ENCODE measurements around the gene OBP2A.
A peak's percentile ranks its signal among the peaks of the same experiment; 100 is the strongest.
"Not testable (repeated sequence)": the region's sequence is repeated elsewhere in the genome, so short reads cannot be mapped to it uniquely, and the experiment has no call there.

Gene OBP2A

GRCh38 chr9:135545646-135546176 is at the start of gene OBP2A:
OBP2A (plus strand) TSS chr9:135546126; CDS start chr9:135546181, 55 bp downstream.
- not testable (repeated sequence) for H3K9me3 Mint-ChIP-seq; H3K36me3 Mint-ChIP-seq (ENCODE audit: low read depth); H3K4me1 Mint-ChIP-seq (ENCODE audit: low read depth); H3K27ac Mint-ChIP-seq; H3K4me3 Mint-ChIP-seq
- H3K27me3 Mint-ChIP-seq, result peaks cover 12% of the 10 kb centered on the region

GRCh38 chr9:135498381-135499126 is 47.4 kb upstream of the OBP2A start:
- Mint-ChIP-seq H3K36me3 (ENCODE audit: low read depth) (peaks cover 10% of the 10 kb centered on the region), H3K4me1 (ENCODE audit: low read depth) (peaks cover 18% of the 10 kb centered on the region), H3K4me3 (peak overlapping the region; percentile 66), H3K9me3 (no peaks in the 10 kb centered on the region), H3K27ac (no peak overlapping the region), H3K27me3 (no peaks in the 10 kb centered on the region)

GRCh38 chr9:135499326-135500070 is 46.4 kb upstream of the OBP2A start:
- Mint-ChIP-seq H3K9me3 (no peaks in the 10 kb centered on the region), H3K4me1 (ENCODE audit: low read depth) (peaks cover 18% of the 10 kb centered on the region), H3K36me3 (ENCODE audit: low read depth) (peaks cover 16% of the 10 kb centered on the region), H3K4me3 (peak overlapping the region; percentile 66), H3K27ac (no peak overlapping the region), H3K27me3 (no peaks in the 10 kb centered on the region)

- Mint-ChIP-seq H3K27ac (no peak overlapping the region), H3K36me3 (ENCODE audit: low read depth) (peaks cover 22% of the 10 kb centered on the region), H3K27me3 (no peaks in the 10 kb centered on the region), H3K4me1 (ENCODE audit: low read depth) (peaks cover 18% of the 10 kb centered on the region), H3K9me3 (no peaks in the 10 kb centered on the region), H3K4me3 (peak overlapping the region; percentile 88)
Measured at GRCh38 chr9:135500071-135500524, 45.8 kb upstream of the OBP2A start.

GRCh38 chr9:135500525-135501260 is 45.2 kb upstream of the OBP2A start, which contains the start of gene MRPS2:
MRPS2 (plus strand) TSS chr9:135500682; CDS start chr9:135500711, 29 bp downstream.
- H3K4me3 Mint-ChIP-seq, result peak within 1 kb of the TSS; percentile 88
- H3K27ac Mint-ChIP-seq, result peak within 1 kb of the TSS; percentile 90
- H3K27me3 Mint-ChIP-seq, result no peaks in the 10 kb centered on the region
- no peaks in the 10 kb centered on the region for H3K9me3 Mint-ChIP-seq
- peaks cover 25% of the 10 kb centered on the region for H3K36me3 Mint-ChIP-seq (ENCODE audit: low read depth)
- peaks cover 18% of the 10 kb centered on the region for H3K4me1 Mint-ChIP-seq (ENCODE audit: low read depth)

GRCh38 chr9:135501261-135502167 is 44.4 kb upstream of the OBP2A start:
- Mint-ChIP-seq H3K9me3 (no peaks in the 10 kb centered on the region), H3K36me3 (ENCODE audit: low read depth) (peaks cover 25% of the 10 kb centered on the region), H3K27me3 (no peaks in the 10 kb centered on the region), H3K4me1 (ENCODE audit: low read depth) (peaks cover 18% of the 10 kb centered on the region), H3K27ac (peak overlapping the region; percentile 72), H3K4me3 (peak overlapping the region; percentile 88)

GRCh38 chr9:135502168-135502872 is 43.6 kb upstream of the OBP2A start:
- H3K27me3 Mint-ChIP-seq, result no peaks in the 10 kb centered on the region
- no peaks in the 10 kb centered on the region for H3K9me3 Mint-ChIP-seq
- H3K4me3 Mint-ChIP-seq, result peak overlapping the region; percentile 88
- peaks cover 18% of the 10 kb centered on the region for H3K4me1 Mint-ChIP-seq (ENCODE audit: low read depth)
- peak overlapping the region; percentile 21 for H3K27ac Mint-ChIP-seq
- peaks cover 25% of the 10 kb centered on the region for H3K36me3 Mint-ChIP-seq (ENCODE audit: low read depth)

- peak overlapping the region; percentile 43 for H3K4me3 Mint-ChIP-seq
- H3K9me3 Mint-ChIP-seq, result no peaks in the 10 kb centered on the region
- H3K36me3 Mint-ChIP-seq (ENCODE audit: low read depth), result peaks cover 25% of the 10 kb centered on the region
- no peaks in the 10 kb centered on the region for H3K27me3 Mint-ChIP-seq
- H3K4me1 Mint-ChIP-seq (ENCODE audit: low read depth), result peaks cover 18% of the 10 kb centered on the region
- H3K27ac Mint-ChIP-seq, result peak overlapping the region; percentile 21
Measured at GRCh38 chr9:135502873-135503321, 43.0 kb upstream of the OBP2A start.

GRCh38 chr9:135503371-135504261 is 42.3 kb upstream of the OBP2A start:
- Mint-ChIP-seq H3K36me3 (ENCODE audit: low read depth) (peaks cover 25% of the 10 kb centered on the region), H3K27ac (no peak overlapping the region), H3K27me3 (no peaks in the 10 kb centered on the region), H3K4me3 (peak overlapping the region; percentile 39), H3K9me3 (no peaks in the 10 kb centered on the region), H3K4me1 (ENCODE audit: low read depth) (peaks cover 18% of the 10 kb centered on the region)

GRCh38 chr9:135504262-135505243 is 41.4 kb upstream of the OBP2A start:
- no peak overlapping the region for H3K4me3 Mint-ChIP-seq
- peaks cover 25% of the 10 kb centered on the region for H3K36me3 Mint-ChIP-seq (ENCODE audit: low read depth)
- H3K27ac Mint-ChIP-seq, result no peak overlapping the region
- no peaks in the 10 kb centered on the region for H3K27me3 Mint-ChIP-seq
- peaks cover 14% of the 10 kb centered on the region for H3K4me1 Mint-ChIP-seq (ENCODE audit: low read depth)
- peaks cover 9% of the 10 kb centered on the region for H3K9me3 Mint-ChIP-seq

GRCh38 chr9:135505406-135506187 is 40.3 kb upstream of the OBP2A start:
- no peak overlapping the region for H3K4me3 Mint-ChIP-seq
- peaks cover 14% of the 10 kb centered on the region for H3K4me1 Mint-ChIP-seq (ENCODE audit: low read depth)
- H3K27me3 Mint-ChIP-seq, result no peaks in the 10 kb centered on the region
- H3K36me3 Mint-ChIP-seq (ENCODE audit: low read depth), result peaks cover 25% of the 10 kb centered on the region
- H3K27ac Mint-ChIP-seq, result no peak overlapping the region
- peaks cover 10% of the 10 kb centered on the region for H3K9me3 Mint-ChIP-seq
